ENCODE results near the gene DIS3L2. TPM values are rescaled to one million over a fixed set of nuclear protein-coding genes. Genes with fewer than 3 reads are reported as not detected.

Gene DIS3L2
- total RNA-seq, 4 donors from 2014 or later, result 12.8 to 27.3 (median 16.8) TPM

DNA sequence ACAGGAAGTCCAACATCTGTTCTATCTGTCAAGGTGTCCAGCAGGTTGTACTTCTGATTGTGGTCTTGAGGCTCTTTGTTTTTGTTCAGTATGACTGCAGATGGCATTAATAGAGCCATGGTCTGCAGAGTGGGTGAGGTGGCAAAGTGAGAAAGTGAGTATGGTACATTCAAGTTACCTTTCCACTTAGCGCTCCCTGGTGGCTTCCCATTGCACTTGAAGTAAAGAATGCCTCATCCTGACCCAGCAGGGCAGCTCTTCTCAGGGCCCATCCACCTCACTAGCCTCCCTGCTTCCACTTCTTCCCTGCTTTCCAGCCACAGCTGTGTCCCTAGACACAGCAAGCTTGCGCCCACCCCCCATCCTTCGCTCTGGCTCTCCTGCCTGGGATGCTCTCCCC is 269.0 kb downstream of the DIS3L2 start:
- no peaks in the 10 kb centered on the region for H3K36me3 ChIP-seq
- ATAC-seq (no peak), DNase-seq (no peak)
- intact Hi-C loops (cut with DNase I; ENCODE audit: low total_unique reads), result no loop called here
- H3K27me3 ChIP-seq, result no peaks in the 10 kb centered on the region
- H3K9me3 ChIP-seq, result no peaks in the 10 kb centered on the region
- no peak overlapping the region for H3K27ac ChIP-seq
- peaks cover 0 to 11% of the 10 kb centered on the region in 2 donors for H3K4me1 ChIP-seq
- H3K4me3 ChIP-seq, result no peak overlapping the region
- TF ChIP-seq, protein P1, sequence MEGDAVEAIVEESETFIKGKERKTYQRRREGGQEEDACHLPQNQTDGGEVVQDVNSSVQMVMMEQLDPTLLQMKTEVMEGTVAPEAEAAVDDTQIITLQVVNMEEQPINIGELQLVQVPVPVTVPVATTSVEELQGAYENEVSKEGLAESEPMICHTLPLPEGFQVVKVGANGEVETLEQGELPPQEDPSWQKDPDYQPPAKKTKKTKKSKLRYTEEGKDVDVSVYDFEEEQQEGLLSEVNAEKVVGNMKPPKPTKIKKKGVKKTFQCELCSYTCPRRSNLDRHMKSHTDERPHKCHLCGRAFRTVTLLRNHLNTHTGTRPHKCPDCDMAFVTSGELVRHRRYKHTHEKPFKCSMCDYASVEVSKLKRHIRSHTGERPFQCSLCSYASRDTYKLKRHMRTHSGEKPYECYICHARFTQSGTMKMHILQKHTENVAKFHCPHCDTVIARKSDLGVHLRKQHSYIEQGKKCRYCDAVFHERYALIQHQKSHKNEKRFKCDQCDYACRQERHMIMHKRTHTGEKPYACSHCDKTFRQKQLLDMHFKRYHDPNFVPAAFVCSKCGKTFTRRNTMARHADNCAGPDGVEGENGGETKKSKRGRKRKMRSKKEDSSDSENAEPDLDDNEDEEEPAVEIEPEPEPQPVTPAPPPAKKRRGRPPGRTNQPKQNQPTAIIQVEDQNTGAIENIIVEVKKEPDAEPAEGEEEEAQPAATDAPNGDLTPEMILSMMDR (IDR thresholded peaks at IDR 0.05 in 4 of 5, conservative IDR thresholded peaks at IDR 0.05 in 1 of 5), result no peak
- TF ChIP-seq POLR2A (IDR thresholded peaks at IDR 0.05), result no peak
- in situ Hi-C loops (cut with MboI; ENCODE audit: low sequenced_read_pairs in 4 of 4), result no loop called here

DNA sequence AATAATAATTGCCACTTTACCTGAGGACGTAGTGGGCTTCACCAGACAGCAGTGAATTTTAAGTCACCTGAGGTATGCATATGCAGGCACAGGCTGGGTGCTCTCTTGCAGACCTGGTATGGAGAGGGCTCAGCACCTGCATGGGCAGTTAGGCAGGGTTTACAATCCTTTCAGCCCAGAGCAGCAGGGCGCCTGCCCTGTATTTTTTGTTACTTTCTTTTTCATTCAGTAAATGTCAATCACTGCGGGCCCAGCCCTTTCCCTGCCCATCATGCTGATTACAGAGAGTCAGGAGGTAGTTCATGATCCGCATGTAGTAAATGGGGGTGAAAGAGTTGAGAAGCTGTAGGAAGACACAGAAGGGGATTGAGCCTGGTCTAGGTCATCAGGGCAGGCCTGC is 270.0 kb downstream of the DIS3L2 start:
- H3K9me3 ChIP-seq, result no peaks in the 10 kb centered on the region
- TF ChIP-seq POLR2A (IDR thresholded peaks at IDR 0.05), result no peak
- TF ChIP-seq, protein P1 (IDR thresholded peaks at IDR 0.05 in 4 of 5, conservative IDR thresholded peaks at IDR 0.05 in 1 of 5), result no peak
- no peaks in the 10 kb centered on the region for H3K36me3 ChIP-seq
- DNase-seq, result no peak
- intact Hi-C loops (cut with DNase I; ENCODE audit: low total_unique reads), result no loop called here
- peaks cover 4 to 16% of the 10 kb centered on the region in 2 donors for H3K4me1 ChIP-seq
- H3K27ac ChIP-seq, result no peak overlapping the region
- in situ Hi-C loops (cut with MboI; ENCODE audit: low sequenced_read_pairs in 4 of 4), result no loop called here
- ATAC-seq, result no peak
- no peaks in the 10 kb centered on the region for H3K27me3 ChIP-seq
- H3K4me3 ChIP-seq, result no peak overlapping the region

DNA sequence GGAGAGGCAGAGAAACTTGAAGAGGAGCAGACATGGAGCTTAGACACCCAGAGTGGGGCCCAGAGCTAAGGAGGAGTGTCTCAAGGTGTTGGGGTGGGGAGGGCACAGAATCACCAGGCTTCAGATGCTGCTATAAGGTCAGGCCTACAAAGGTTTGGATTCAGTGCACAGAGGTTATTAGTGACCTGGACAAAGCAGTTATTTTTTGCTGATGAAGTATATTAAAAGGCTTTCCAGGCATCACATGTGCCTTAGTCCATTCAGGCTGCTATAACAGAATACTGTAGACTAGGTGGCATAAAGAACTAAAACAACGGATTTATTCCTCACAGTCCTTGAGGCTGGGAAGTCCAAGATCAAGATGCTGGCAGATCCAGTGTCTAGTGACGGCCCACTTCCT is 271.4 kb downstream of the DIS3L2 start:
- in situ Hi-C loops (cut with MboI; ENCODE audit: low sequenced_read_pairs in 4 of 4), result no loop called here
- intact Hi-C loops (cut with DNase I; ENCODE audit: low total_unique reads), result no loop called here
- no peak for TF ChIP-seq POLR2A (IDR thresholded peaks at IDR 0.05)
- TF ChIP-seq, protein P1 (IDR thresholded peaks at IDR 0.05 in 4 of 5, conservative IDR thresholded peaks at IDR 0.05 in 1 of 5), result no peak

DNA sequence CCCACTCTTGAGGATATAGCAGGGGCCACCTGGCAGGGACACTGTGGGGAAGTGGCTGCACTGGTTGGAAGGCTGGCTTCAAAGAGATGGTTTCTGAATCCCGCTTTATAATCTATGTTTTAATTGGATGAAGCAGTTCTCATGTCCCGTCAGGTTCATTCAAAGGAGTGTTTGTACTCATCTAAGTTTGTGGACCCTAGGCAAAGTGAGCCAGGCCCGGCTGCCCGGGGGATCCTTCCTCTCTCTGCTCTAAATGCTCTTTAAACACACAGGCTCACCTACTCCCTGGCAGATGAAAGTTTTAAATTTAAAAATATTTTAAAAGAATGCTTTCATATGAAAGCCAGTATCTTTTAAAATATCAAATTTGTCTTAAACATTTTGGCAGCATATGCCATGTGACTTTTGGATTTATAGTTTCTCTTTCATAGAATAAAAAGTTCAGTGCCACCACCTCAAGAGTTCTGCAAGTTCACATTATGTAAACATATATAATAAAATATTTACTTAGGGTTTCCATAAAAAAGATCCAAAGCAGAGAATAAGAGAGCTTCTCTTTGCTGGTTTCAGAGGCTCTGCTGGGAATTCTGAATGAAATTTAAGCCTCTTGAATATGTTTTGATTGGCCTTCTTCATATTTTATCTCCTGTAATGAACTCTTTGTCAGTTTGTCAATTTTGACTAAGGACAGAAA is 273.6 kb downstream of the DIS3L2 start:
- DNase-seq (no peak), ATAC-seq (no peak)
- H3K4me1 ChIP-seq, result peaks cover 4 to 10% of the 10 kb centered on the region in 2 donors
- H3K9me3 ChIP-seq, result no peaks in the 10 kb centered on the region
- in situ Hi-C loops (cut with MboI; ENCODE audit: low sequenced_read_pairs in 4 of 4), result no loop called here
- TF ChIP-seq, protein P1 (IDR thresholded peaks at IDR 0.05 in 4 of 5, conservative IDR thresholded peaks at IDR 0.05 in 1 of 5), result no peak
- TF ChIP-seq POLR2A (IDR thresholded peaks at IDR 0.05), result no peak
- peaks cover 0 to 9% of the 10 kb centered on the region in 2 donors for H3K36me3 ChIP-seq
- H3K27me3 ChIP-seq, result no peaks in the 10 kb centered on the region
- H3K4me3 ChIP-seq, result no peak overlapping the region
- no peak overlapping the region for H3K27ac ChIP-seq
- intact Hi-C loops (cut with DNase I; ENCODE audit: low total_unique reads), result no loop called here

More for the DNA sequence above, 271.4 kb downstream of the DIS3L2 start:
- H3K27me3 ChIP-seq, result no peaks in the 10 kb centered on the region
- ATAC-seq (no peak), DNase-seq (no peak)
- H3K27ac ChIP-seq, result no peak overlapping the region
- H3K9me3 ChIP-seq, result no peaks in the 10 kb centered on the region
- peaks cover 4 to 16% of the 10 kb centered on the region in 2 donors for H3K4me1 ChIP-seq
- H3K36me3 ChIP-seq, result no peaks in the 10 kb centered on the region
- H3K4me3 ChIP-seq, result no peak overlapping the region

All from gastrocnemius medialis (tissue), 4 donors.